Gastroesophageal sphincter (tissue), 4 donors: ENCODE results near the gene DCTN2. TPM values are rescaled to one million over a fixed set of nuclear protein-coding genes. Genes with fewer than 3 reads are reported as not detected.

Source experiments
- ATAC-seq: fragments of 150-250 bp; one replicate; pipeline ENCODE4 v1.9.1; 2016; ENCODE audit warnings: mild to moderate bottlenecking, moderate library complexity
- H3K27ac ChIP-seq, 4 donors: fragments of 200-600 bp; sonication (generic) in 3 of 4; 1 replicate in 3 of 4; 2 replicates in 1 of 4; pipeline ENCODE4 v1.5.1; 2016 to 2019
- H3K27me3 ChIP-seq: fragments of 200-600 bp; sonication (generic); one replicate; pipeline ENCODE4 v1.5.1; 2019
- H3K36me3 ChIP-seq, 2 donors: fragments of 200-600 bp; sonication (generic); one replicate each; pipeline ENCODE4 v1.5.1; 2019; ENCODE audit warnings: control low read depth in 1 of 2
- H3K4me1 ChIP-seq, 3 donors: fragments of 200-600 bp; sonication (generic); 1 replicate in 2 of 3; 2 replicates in 1 of 3; pipeline ENCODE4 v1.5.1; 2016 to 2019; ENCODE audit warnings: control low read depth in 2 of 3
- H3K4me3 ChIP-seq, 2 donors: fragments of 200-600 bp; sonication (generic); one replicate each; pipeline ENCODE4 v1.5.1; 2019; ENCODE audit warnings: mild to moderate bottlenecking in 1 of 2, moderate library complexity in 1 of 2
- H3K9me3 ChIP-seq, 3 donors: fragments of 200-600 bp; sonication (generic); one replicate each; pipeline ENCODE4 v1.5.1; 2017 to 2019; ENCODE audit warnings: control low read depth in 2 of 3
- CTCF ChIP-seq, 4 experiments: fragments of 200-600 bp in 2 of 4; fragments of 450-650 bp in 2 of 4; sonication (generic) in 1 of 4; IDR thresholded peaks; one replicate each; pipeline ENCODE4 v1.5.1; 2017 to 2019; ENCODE audit warnings: antibody characterized with exemption in 4 of 4, mild to moderate bottlenecking in 2 of 4, moderate library complexity in 2 of 4
- EP300 ChIP-seq: sonication (generic); formaldehyde crosslinking; IDR thresholded peaks from one replicate; pipeline ENCODE4 v1.6.1; 2017; ENCODE audit warnings: antibody characterized with exemption, mild to moderate bottlenecking
- POLR2A ChIP-seq, 2 donors: fragments of 450-650 bp; IDR thresholded peaks; one replicate each; pipeline ENCODE4 v1.6.1; 2017; ENCODE audit warnings: antibody characterized with exemption in 2 of 2, mild to moderate bottlenecking in 2 of 2, moderate library complexity in 1 of 2
- POLR2AphosphoS5 ChIP-seq: sonication (generic); formaldehyde crosslinking; IDR thresholded peaks from one replicate; pipeline ENCODE4 v1.6.1; 2017; ENCODE audit warnings: antibody characterized with exemption
- WGBS, 2 donors: methylation state at CpG; one replicate each; pipeline ENCODE4 v1.1.5; 2018; ENCODE audit warnings: low coverage in 1 of 2; 5-methylcytosine and 5-hydroxymethylcytosine counted together
- total RNA-seq, 4 donors: library from RNA; depleted of rRNA; stranded (reverse); fragments of >200 nt; gene quantifications; one replicate each; pipeline ENCODE4 v1.1.0, GENCODE V29; 2016

The DCTN2 gene
- total RNA-seq, 4 donors from 2014 or later = 138 to 204 (median 182) TPM

GRCh38 chr12:57533108-57533507, 13.9 kb downstream of the DCTN2 start:
- peaks cover 0 to 93% of the 10 kb centered on the region in 2 donors for H3K36me3 ChIP-seq
- no peaks in the 10 kb centered on the region for H3K27me3 ChIP-seq
- WGBS, 2 donors = 60 to 96% methylated on average over 1 to 7 of the region's 8 CpGs
- no peak overlapping the region for H3K4me3 ChIP-seq
- peaks cover 0 to 16% (median 0%) of the 10 kb centered on the region in 3 donors for H3K4me1 ChIP-seq
- H3K27ac ChIP-seq = no peak overlapping the region
- no peak for ATAC-seq
- TF ChIP-seq POLR2A (IDR thresholded peaks at IDR 0.05) (no peak), CTCF (IDR thresholded peaks at IDR 0.05) (no peak), EP300 (no peak), POLR2AphosphoS5 (no peak)
- no peaks in the 10 kb centered on the region for H3K9me3 ChIP-seq

- no peak for ATAC-seq
- Histone ChIP-seq H3K4me1 (peaks cover 0 to 16% (median 0%) of the 10 kb centered on the region in 3 donors), H3K27ac (peak overlapping the region in 1 of 4 donors; percentile 10), H3K4me3 (no peak overlapping the region), H3K9me3 (no peaks in the 10 kb centered on the region), H3K27me3 (no peaks in the 10 kb centered on the region), H3K36me3 (peaks cover 0 to 97% of the 10 kb centered on the region in 2 donors)
- WGBS, 2 donors = no CpG with 5 or more reads among the region's 1 CpG
- TF ChIP-seq POLR2AphosphoS5 (no peak), CTCF (IDR thresholded peaks at IDR 0.05) (no peak), EP300 (no peak), POLR2A (IDR thresholded peaks at IDR 0.05) (no peak)
Observed at GRCh38 chr12:57531836-57532235, 15.2 kb downstream of the DCTN2 start.

GRCh38 chr12:57530396-57531142, 16.4 kb downstream of the DCTN2 start:
- H3K9me3 ChIP-seq = no peaks in the 10 kb centered on the region
- H3K4me3 ChIP-seq = no peak overlapping the region
- H3K36me3 ChIP-seq = peaks cover 0 to 100% of the 10 kb centered on the region in 2 donors
- TF ChIP-seq POLR2A (IDR thresholded peaks at IDR 0.05) = no peak
- TF ChIP-seq POLR2AphosphoS5 = no peak
- no peak for TF ChIP-seq EP300
- TF ChIP-seq CTCF (IDR thresholded peaks at IDR 0.05) = no peak
- H3K4me1 ChIP-seq = peaks cover 0 to 23% (median under 1%) of the 10 kb centered on the region in 3 donors
- peak overlapping the region in 1 of 4 donors; percentile 11 for H3K27ac ChIP-seq
- no peaks in the 10 kb centered on the region for H3K27me3 ChIP-seq
- ATAC-seq = no peak
- WGBS, 2 donors = 56 to 88% methylated on average over 2 to 3 of the region's 5 CpGs

- H3K9me3 ChIP-seq = no peaks in the 10 kb centered on the region
- ATAC-seq = no peak
- 30 to 60% methylated on average over 2 to 6 of the region's 6 CpGs for WGBS, 2 donors
- no peak overlapping the region for H3K4me3 ChIP-seq
- peak overlapping the region in 2 of 4 donors; percentile 24 to 35 for H3K27ac ChIP-seq
- TF ChIP-seq POLR2AphosphoS5 = no peak
- TF ChIP-seq CTCF (IDR thresholded peaks at IDR 0.05) = no peak
- no peak for TF ChIP-seq EP300
- TF ChIP-seq POLR2A (IDR thresholded peaks at IDR 0.05) = no peak
- peaks cover 0 to 100% of the 10 kb centered on the region in 2 donors for H3K36me3 ChIP-seq
- H3K27me3 ChIP-seq = no peaks in the 10 kb centered on the region
- peaks cover 0 to 30% (median 6%) of the 10 kb centered on the region in 3 donors for H3K4me1 ChIP-seq
Observed at GRCh38 chr12:57529831-57530230, 17.2 kb downstream of the DCTN2 start.
